GM12874 (cell line): Measurements from ENCODE around the gene ZFP57.

Experiments used
- CTCF ChIP-seq: IDR thresholded peaks from 2 replicates; pipeline ENCODE4 v1.5.1; 2011; ENCODE audit warnings: low read depth, mild to moderate bottlenecking, control low read depth, low read length, moderate library complexity; ENCODE audit not compliant: insufficient read depth

Gene ZFP57

GRCh38 chr6:29680904-29681303 lies at the start of gene ZFP57:
Gene ZFP57 (minus strand): TSS chr6:29681152. CDS start chr6:29677003, 4,149 bp downstream.
- TF ChIP-seq CTCF: no peak

- TF ChIP-seq CTCF: no peak
Observed at GRCh38 chr6:29730575-29731126, 49.7 kb upstream of the ZFP57 start.

GRCh38 chr6:29729774-29730328 lies 48.9 kb upstream of the ZFP57 start:
- TF ChIP-seq CTCF: no peak

GRCh38 chr6:29728875-29729270 lies 47.9 kb upstream of the ZFP57 start:
- TF ChIP-seq CTCF: no peak

GRCh38 chr6:29728173-29728874 lies 47.4 kb upstream of the ZFP57 start:
- no peak for TF ChIP-seq CTCF

- no peak for TF ChIP-seq CTCF
Observed at GRCh38 chr6:29727637-29728036, 46.7 kb upstream of the ZFP57 start.

- TF ChIP-seq CTCF: no peak
Observed at GRCh38 chr6:29726571-29727194, 45.7 kb upstream of the ZFP57 start.
